MM.1S (cell line): Measurements from ENCODE around the gene ACADL.
A peak's percentile ranks its signal among the peaks of the same experiment; 100 is the strongest.

ENCODE experiments used
- DNase-seq: peaks from one replicate; pipeline ENCODE4 v3.0.0-alpha.2; 2015
- H2AFZ ChIP-seq: fragments of 300-600 bp; sonication (generic); 2 replicates; pipeline ENCODE4 v1.6.0; 2016; ENCODE audit warnings: antibody characterized with exemption, low read length
- H3F3A ChIP-seq: fragments of 300-600 bp; sonication (generic); 2 replicates; pipeline ENCODE4 v1.6.1; 2016; ENCODE audit warnings: mild to moderate bottlenecking, antibody characterized with exemption, low read length, moderate library complexity, mixed read lengths; ENCODE audit not compliant: insufficient read depth
- H3K27ac ChIP-seq: fragments of 300-600 bp; sonication (generic); 2 replicates; pipeline ENCODE4 v1.5.1; 2016; ENCODE audit warnings: mild to moderate bottlenecking, low read length
- H3K27me3 ChIP-seq: fragments of 300-600 bp; sonication (generic); replicated peaks from 2 replicates; pipeline ENCODE4 v1.6.0; 2016; ENCODE audit warnings: low read length; ENCODE audit not compliant: insufficient read depth
- H3K36me3 ChIP-seq: fragments of 300-600 bp; sonication (generic); replicated peaks from 2 replicates; pipeline ENCODE4 v1.6.1; 2016; ENCODE audit warnings: mild to moderate bottlenecking, low read length, mixed read lengths; ENCODE audit not compliant: insufficient read depth
- H3K4me1 ChIP-seq: fragments of 300-600 bp; sonication (generic); 2 replicates; pipeline ENCODE4 v1.6.1; 2016; ENCODE audit warnings: low read length, mixed read lengths
- H3K4me2 ChIP-seq: fragments of 300-600 bp; sonication (generic); 2 replicates; pipeline ENCODE4 v1.6.0; 2016; ENCODE audit warnings: low read depth, low read length
- H3K4me3 ChIP-seq: fragments of 300-600 bp; sonication (generic); 2 replicates; pipeline ENCODE4 v1.5.1; 2016; ENCODE audit warnings: low read length, mixed read lengths
- H3K79me2 ChIP-seq: fragments of 300-600 bp; sonication (generic); 2 replicates; pipeline ENCODE4 v1.6.1; 2016; ENCODE audit warnings: mixed run types, low read length, mixed read lengths
- H3K9ac ChIP-seq: fragments of 300-600 bp; sonication (generic); 2 replicates; pipeline ENCODE4 v1.6.1; 2016; ENCODE audit warnings: low read length, mixed read lengths
- H3K9me2 ChIP-seq: fragments of 300-600 bp; sonication (generic); replicated peaks from 2 replicates; pipeline ENCODE4 v1.6.1; 2016; ENCODE audit warnings: mild to moderate bottlenecking, low read length, mixed read lengths; ENCODE audit not compliant: insufficient read depth
- H3K9me3 ChIP-seq: fragments of 300-600 bp; sonication (generic); replicated peaks from 2 replicates; pipeline ENCODE4 v1.6.1; 2016; ENCODE audit warnings: mild to moderate bottlenecking, low read length, mixed read lengths; ENCODE audit not compliant: insufficient read depth
- H4K20me1 ChIP-seq: fragments of 300-600 bp; sonication (generic); 2 replicates; pipeline ENCODE4 v1.6.1; 2016; ENCODE audit warnings: mild to moderate bottlenecking, low read length, moderate library complexity, mixed read lengths; ENCODE audit not compliant: insufficient read depth
- EZH2 ChIP-seq: fragments of 300-600 bp; sonication (generic); optimal IDR thresholded peaks from 2 replicates; pipeline ENCODE3; 2017; ENCODE audit warnings: low read depth, mild to moderate bottlenecking, antibody characterized with exemption, low read length, mixed read lengths
- EZH2phosphoT487 ChIP-seq: fragments of 300-600 bp; sonication (generic); IDR thresholded peaks from 2 replicates; pipeline ENCODE4 v1.6.1; 2018; ENCODE audit warnings: antibody characterized with exemption, low read length
- TF ChIP-seq, protein P1 (sequence below): fragments of 300-600 bp; sonication (generic); IDR thresholded peaks from 2 replicates; pipeline ENCODE4 v1.5.1; 2016; ENCODE audit warnings: antibody characterized with exemption, low read length, mixed read lengths

ACADL gene

DNA sequence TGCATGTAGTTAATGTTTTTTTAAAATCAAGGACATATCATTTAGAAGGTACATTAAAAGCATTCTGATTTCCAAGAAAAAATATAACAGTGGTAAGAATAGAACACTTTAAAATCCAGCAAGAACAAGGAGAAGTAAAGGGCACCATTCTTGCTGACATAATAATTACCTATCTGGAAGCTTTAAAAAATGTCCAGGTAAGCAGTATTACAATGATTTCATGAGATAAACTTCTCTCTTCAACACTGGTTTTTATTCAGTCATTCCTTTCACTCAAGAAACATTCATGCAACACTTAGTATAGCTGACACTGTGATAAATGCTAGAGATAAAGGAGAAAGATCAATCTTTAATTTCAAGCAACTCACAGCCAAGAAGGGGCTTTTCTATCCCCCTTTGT lies 51.2 kb downstream of the ACADL start:
- no peak overlapping the region for H3K4me2 ChIP-seq
- no peaks in the 10 kb centered on the region for H3K36me3 ChIP-seq
- H3F3A ChIP-seq, result peaks cover 29% of the 10 kb centered on the region
- H3K4me1 ChIP-seq, result peaks cover 9% of the 10 kb centered on the region; the same call in 1 of the 2 replicates
- no peak overlapping the region for H3K4me3 ChIP-seq
- no peaks in the 10 kb centered on the region for H4K20me1 ChIP-seq
- DNase-seq, result no peak
- H3K9me2 ChIP-seq, result no peaks in the 10 kb centered on the region
- H3K27ac ChIP-seq, result no peak overlapping the region
- no peaks in the 10 kb centered on the region for H3K9me3 ChIP-seq
- H3K27me3 ChIP-seq, result no peaks in the 10 kb centered on the region
- no peak overlapping the region for H3K9ac ChIP-seq
- H3K79me2 ChIP-seq, result peaks cover 14% of the 10 kb centered on the region
- H2AFZ ChIP-seq, result no peak overlapping the region
- no peak for TF ChIP-seq EZH2phosphoT487
- TF ChIP-seq, protein P1, sequence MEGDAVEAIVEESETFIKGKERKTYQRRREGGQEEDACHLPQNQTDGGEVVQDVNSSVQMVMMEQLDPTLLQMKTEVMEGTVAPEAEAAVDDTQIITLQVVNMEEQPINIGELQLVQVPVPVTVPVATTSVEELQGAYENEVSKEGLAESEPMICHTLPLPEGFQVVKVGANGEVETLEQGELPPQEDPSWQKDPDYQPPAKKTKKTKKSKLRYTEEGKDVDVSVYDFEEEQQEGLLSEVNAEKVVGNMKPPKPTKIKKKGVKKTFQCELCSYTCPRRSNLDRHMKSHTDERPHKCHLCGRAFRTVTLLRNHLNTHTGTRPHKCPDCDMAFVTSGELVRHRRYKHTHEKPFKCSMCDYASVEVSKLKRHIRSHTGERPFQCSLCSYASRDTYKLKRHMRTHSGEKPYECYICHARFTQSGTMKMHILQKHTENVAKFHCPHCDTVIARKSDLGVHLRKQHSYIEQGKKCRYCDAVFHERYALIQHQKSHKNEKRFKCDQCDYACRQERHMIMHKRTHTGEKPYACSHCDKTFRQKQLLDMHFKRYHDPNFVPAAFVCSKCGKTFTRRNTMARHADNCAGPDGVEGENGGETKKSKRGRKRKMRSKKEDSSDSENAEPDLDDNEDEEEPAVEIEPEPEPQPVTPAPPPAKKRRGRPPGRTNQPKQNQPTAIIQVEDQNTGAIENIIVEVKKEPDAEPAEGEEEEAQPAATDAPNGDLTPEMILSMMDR, result no peak
- TF ChIP-seq EZH2, result no peak

DNA sequence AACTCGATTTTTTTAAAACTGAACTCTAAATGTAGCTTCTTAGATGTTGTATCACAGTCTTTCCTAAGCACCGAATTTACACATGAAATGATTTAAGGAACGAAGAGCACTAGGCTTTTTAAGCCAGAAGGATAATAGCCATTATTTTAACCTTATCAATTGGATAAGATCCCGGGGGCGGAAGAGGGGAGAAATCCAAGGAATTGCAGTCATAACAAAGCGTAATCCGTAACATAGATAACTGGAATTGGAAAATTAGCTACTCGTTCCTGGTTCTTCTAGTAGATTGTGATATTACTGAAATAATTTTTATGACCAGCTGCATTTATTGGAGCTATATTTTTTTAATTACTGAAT lies 53.0 kb downstream of the ACADL start:
- Histone ChIP-seq H3F3A (peaks cover 31% of the 10 kb centered on the region), H3K36me3 (no peaks in the 10 kb centered on the region), H3K4me2 (peak overlapping the region; percentile 76), H4K20me1 (no peaks in the 10 kb centered on the region), H3K4me1 (peaks cover 18% of the 10 kb centered on the region), H2AFZ (0 out of 2 replicates have a peak overlapping the region, but pooled peaks have one; percentile 26), H3K9me3 (no peaks in the 10 kb centered on the region), H3K9ac (peak overlapping the region; percentile 89), H3K27ac (peak overlapping the region; percentile 97), H3K9me2 (no peaks in the 10 kb centered on the region), H3K27me3 (no peaks in the 10 kb centered on the region), H3K4me3 (peak overlapping the region; percentile 72), H3K79me2 (peaks cover 32% of the 10 kb centered on the region)
- TF ChIP-seq EZH2 (no peak), EZH2phosphoT487 (no peak)
- TF ChIP-seq, protein P1, result no peak
- no peak for DNase-seq

DNA sequence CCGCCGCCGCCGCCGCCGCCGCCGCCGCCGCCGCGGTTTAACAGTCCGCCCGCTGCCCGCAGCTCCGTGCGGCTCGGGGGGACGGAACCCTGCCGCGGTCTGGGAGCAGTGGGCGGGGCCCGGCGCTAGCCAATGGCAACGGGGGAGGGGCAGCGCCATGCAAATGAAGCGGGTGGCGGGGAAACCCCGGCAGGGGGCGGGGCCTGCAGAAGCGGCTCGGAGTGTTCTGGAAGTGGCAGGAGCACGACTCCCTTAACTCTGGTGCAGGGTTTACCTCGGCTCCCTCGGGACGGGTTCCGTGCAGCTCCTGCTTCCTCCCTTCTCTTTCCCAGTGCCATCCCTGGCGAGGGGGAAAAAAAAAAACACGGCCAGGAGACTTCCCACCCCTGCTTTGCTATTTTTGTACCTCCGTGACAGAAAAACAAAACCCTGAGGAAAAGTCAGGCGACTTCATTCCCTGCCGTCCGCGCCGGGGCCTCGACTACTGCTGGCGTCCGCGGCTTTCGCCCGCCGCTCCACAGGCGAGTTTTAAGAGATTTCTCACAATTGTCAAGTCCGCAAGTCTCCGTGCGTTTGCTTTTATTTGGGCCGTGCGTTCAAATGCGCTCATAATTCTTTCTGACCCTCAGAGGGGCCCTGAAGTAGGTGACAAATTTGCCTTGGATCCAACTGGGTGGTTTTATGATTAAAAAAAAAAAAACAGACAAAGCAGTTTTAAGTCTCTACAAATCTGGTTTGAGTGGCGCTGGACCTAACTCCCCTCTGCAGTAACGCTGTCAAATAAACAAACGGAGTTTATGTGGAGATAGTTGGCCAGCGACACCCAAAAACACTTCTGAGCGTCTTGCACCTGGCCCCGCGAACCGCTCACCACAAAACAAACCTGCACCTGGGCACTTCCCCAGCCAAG lies 53.7 kb downstream of the ACADL start, which contains the start of gene KANSL1L:
KANSL1L (minus strand) TSS at position 101 of the 910 bp plus-strand sequence. CDS start 16,827 bp downstream, outside the sequence.
- Histone ChIP-seq H4K20me1 (no peaks in the 10 kb centered on the region), H3K9ac (peak within 1 kb of the TSS; percentile 96), H3K27me3 (no peaks in the 10 kb centered on the region), H3K4me2 (peak within 1 kb of the TSS; percentile 76), H3K4me3 (peak within 1 kb of the TSS; percentile 79), H3K9me2 (no peaks in the 10 kb centered on the region), H3K79me2 (peaks cover 36% of the 10 kb centered on the region), H3F3A (peaks cover 31% of the 10 kb centered on the region), H3K36me3 (no peaks in the 10 kb centered on the region), H2AFZ (peak within 1 kb of the TSS; percentile 73), H3K4me1 (peaks cover 18% of the 10 kb centered on the region), H3K27ac (peak within 1 kb of the TSS; percentile 97), H3K9me3 (no peaks in the 10 kb centered on the region)
- no peak for TF ChIP-seq EZH2phosphoT487
- no peak for TF ChIP-seq EZH2
- TF ChIP-seq, protein P1, result no peak
- peak; percentile 96 for DNase-seq
